GM18505 (cell line): ENCODE measurements around the gene SLC34A1.
"Not testable (repeated sequence)": the region's sequence is repeated elsewhere in the genome, so short reads cannot be mapped to it uniquely, and the experiment has no call there.

Experiments
- ATAC-seq: cut with Tn5 transposase; IDR thresholded peaks from one replicate; pipeline ENCODE4 v1.9.1; 2021; ENCODE audit not compliant: unreplicated experiment
- POLR2A ChIP-seq: IDR thresholded peaks from 4 replicates; pipeline ENCODE4 v1.6.1; 2011; ENCODE audit warnings: borderline replicate concordance; ENCODE audit not compliant: insufficient read depth, insufficient read length; ENCODE audit errors: extremely low read depth

The SLC34A1 gene

DNA sequence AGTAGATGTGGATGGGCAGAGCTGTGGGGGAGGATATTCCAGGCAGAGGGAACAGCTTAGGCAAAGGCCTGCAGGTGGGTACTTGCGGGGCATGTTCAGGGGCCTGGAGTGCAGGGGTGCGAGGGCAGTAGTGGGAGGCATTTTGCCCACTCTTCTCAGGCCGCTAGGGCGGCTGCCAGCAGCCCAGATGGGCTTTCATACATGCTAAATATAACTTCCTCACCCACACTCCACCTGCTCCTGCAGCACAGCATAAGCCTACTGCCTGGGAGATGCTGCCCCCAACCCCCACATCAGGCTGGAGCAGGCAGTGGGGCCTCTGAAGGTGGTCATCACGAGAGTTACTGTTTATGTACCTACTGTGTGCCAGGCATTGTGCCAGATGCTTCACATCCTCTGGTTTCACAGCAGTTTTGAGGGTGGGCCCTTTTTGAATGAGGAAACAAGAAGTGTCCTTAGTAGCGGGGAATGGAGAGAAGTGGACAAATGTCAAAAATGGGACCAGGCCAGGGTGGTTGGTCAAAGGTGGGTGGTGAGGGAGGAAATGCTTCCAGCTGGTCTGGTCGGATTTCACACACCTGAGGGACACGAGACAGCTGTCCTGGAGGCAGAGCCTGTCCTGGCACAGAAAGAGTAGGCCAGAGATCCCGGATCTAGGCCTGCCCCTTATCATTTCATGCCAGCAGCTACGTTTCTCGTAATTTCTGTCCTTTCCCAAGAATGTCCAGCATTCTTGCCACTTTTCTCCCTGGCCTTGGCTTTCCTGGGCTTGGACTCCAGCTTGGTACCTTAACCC is 14.4 kb upstream of the SLC34A1 start:
- peak; percentile 29 for TF ChIP-seq POLR2A
- no peak for ATAC-seq

DNA sequence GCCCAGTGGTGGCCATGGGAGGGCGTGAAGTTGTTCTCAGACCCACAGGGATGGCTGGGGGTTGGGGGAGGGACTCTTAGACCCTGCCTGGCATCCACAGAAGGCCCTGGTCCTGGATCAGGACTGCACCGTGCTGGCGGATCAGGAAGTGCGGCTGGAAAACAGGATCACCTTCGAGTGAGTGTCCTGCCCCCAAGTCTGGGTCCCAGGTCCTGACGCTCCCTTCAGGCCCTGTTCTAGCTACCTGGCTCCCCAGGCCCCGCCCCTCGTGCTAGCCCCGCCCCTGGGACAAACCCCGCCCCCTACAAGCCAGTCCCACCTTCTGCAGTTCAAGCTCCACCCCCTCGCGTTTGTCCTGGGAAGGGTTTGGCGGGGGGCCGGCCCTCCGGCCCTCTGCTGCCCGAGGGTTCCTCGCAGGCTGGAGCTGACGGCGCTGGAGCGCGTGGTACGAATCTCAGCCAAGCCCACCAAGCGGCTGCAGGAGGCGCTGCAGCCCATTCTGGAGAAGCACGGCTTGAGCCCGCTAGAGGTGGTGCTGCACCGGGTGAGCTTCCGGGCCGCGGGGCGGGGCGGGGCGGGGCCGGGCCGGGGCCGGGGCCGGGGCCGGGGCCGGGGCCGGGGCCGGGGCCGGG is 13.6 kb upstream of the SLC34A1 start:
- TF ChIP-seq POLR2A, result no peak
- no peak for ATAC-seq

DNA sequence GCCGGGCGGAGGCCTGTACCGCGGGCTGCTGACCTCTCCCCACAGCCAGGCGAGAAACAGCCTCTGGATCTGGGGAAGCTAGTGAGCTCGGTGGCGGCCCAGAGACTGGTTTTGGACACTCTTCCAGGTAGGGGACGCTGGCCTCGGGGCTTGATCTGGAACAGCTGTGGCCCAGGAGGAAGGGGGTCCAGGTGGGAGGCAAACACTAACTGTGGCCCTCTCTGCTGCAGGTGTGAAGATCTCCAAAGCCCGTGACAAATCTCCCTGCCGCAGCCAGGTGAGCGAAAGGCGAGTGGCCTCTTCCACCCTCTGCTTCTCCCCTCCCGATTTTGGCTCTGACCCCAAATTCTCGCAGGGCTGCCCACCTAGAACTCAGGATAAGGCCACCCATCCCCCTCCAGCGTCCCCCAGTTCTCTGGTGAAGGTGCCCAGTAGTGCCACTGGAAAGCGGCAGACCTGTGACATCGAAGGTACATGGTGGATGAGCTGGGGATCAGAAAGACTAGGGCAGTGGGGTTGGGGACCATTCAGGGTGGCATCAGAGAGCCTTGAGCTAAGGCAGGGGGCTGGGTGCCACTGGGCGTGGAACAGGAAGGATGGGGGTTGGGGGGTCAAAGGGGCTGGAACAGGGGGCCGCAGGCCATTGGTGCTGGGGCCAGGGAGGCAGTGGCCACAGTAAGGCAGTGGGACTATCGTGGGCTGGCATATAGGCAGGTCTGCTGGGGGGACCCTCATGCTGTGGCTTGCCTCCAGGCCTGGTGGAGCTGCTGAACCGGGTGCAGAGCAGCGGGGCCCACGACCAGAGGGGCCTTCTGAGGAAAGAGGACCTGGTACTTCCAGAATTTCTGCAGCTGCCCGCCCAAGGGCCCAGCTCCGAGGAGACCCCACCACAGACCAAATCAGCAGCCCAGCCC is 12.9 kb upstream of the SLC34A1 start:
- ATAC-seq, result no peak
- TF ChIP-seq POLR2A, result no peak

DNA sequence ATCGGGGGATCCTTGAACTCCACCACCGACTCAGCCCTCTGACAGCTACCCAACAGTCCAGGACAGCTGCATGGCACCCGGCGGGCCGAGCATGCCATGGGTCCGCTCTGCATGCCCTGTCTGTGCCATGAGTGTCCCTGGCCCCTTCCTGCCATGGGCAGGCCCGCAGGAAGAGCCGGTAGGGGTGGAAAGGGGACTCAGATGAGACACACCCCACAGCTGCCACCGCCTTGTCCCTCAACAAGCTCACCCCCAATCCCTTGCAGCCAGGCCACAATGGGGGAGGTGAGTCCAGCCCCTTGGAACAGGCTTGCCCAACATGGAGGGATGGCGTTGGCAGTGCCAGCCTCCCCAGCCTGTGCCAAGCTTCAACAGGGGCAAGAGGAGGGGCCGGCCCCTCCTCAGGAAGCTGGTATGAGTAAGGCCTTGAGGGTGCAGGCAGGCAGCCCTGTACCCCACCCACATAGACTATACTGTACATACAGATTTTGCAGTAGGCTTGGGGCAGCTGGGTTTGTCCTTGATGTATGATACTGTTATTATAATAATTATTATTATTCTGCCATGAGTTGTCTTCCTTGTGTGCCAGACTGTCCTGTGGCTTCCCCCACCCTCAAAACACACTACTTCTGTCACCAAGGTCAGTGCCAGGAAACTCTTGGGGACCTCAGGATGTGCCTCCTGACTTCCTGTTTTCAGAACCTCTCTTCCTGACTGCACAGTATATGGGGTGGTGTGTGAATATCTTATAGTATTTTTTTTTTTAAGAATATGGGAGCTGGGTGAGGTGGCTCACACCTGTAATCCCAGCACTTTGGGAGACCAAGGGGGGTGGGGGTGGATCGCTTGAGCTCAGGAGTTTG is 12.0 kb upstream of the SLC34A1 start:
- no peak for TF ChIP-seq POLR2A
- ATAC-seq, result no peak

DNA sequence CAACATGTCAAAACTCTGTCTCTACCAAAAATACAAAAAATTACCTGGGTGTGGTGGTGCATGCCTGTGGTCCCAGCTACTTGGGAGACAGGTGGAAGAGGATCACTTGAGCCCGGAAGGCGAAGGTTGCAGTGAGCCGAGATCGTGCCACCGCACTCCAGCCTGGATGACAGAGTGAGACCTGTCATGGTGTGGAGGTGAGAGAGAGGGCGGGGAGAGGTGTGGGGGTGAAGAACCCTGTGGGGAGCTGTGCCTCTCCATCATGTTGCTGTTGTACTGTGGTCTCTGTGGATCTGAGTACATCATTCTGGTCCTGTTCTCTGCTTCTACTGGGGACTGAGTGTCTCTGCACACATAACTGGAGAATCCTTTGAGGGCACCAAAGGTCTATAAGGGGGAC is 11.3 kb upstream of the SLC34A1 start:
- no peak for ATAC-seq
- no peak for TF ChIP-seq POLR2A

DNA sequence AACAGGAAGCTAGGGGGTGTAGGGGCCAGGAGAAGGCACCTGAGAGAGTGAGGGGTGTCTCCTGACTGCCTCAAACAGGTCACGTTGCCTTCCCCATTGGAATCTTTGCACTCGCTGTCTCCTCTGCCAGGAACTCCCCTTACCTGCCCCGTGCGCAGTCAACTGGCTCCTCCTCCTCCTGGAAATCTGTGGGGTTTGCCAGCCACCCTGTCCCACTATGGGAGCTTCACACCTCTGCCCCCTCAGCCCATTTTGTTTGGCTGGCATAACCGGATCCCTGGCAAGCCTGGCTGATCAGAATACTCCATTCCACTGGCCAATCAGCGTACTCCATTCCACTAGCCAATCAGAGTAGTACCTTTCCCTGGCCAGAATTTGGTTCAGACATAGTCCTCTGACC is 10.4 kb upstream of the SLC34A1 start:
- no peak for ATAC-seq
- TF ChIP-seq POLR2A, result no peak

DNA sequence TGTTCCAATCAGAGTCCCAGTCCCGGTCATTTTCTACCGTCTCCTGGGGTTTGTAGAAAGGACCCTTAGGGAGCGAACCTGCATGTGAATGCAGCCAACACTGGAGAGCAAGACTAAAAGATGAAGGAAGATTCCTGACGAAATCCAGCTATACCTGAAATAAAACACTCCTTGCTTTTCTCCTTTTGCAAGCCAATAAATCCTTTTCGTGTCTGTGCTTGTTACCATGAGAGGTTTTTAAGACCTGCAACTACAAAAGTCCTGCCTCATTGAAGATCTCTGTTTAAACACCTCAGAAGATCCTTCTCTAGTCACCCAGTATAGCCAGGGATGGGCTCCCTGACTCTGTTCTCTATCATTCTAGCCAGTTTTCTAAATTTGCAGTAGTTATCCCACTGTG is 10.0 kb upstream of the SLC34A1 start:
- TF ChIP-seq POLR2A, result no peak
- ATAC-seq, result no peak

DNA sequence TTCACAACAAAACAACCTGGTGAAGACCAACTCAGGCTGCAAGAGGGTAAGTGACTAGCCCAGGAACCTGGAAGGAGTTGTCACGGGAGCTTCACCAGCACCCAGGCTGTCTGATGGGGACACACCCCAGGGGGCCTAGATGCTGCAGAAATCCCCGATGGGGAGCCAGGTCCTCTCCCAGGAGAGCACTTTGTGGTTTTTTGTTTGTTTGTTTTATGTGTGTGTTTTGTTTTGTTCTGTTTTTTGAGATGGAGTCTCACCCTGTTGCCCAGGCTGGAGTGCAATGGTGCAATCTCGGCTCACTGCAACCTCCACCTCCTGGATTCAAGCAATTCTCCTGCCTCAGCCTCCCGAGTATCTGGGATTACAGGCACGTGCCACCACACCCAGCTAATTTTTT is 8.7 kb upstream of the SLC34A1 start:
- ATAC-seq, result not testable (repeated sequence)

DNA sequence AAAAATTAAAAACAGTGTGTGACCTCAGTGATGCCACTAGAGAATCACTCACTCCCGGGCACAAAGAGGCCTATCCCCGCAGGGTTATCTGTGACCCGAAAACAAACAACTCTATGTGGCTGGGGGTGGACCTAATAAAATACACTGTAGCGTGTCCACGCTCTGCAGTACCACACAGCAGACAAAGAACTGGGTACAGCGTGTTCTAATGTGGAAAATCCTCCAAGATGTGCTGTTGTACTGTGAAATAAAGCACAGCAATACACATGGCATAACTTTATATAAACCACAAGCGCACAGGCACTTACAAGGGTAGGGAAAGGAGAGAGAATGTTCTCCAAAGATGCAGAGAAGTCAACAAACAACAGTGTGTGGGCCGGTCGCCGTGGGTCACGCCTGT is 8.1 kb upstream of the SLC34A1 start:
- no peak for ATAC-seq
- TF ChIP-seq POLR2A, result no peak

DNA sequence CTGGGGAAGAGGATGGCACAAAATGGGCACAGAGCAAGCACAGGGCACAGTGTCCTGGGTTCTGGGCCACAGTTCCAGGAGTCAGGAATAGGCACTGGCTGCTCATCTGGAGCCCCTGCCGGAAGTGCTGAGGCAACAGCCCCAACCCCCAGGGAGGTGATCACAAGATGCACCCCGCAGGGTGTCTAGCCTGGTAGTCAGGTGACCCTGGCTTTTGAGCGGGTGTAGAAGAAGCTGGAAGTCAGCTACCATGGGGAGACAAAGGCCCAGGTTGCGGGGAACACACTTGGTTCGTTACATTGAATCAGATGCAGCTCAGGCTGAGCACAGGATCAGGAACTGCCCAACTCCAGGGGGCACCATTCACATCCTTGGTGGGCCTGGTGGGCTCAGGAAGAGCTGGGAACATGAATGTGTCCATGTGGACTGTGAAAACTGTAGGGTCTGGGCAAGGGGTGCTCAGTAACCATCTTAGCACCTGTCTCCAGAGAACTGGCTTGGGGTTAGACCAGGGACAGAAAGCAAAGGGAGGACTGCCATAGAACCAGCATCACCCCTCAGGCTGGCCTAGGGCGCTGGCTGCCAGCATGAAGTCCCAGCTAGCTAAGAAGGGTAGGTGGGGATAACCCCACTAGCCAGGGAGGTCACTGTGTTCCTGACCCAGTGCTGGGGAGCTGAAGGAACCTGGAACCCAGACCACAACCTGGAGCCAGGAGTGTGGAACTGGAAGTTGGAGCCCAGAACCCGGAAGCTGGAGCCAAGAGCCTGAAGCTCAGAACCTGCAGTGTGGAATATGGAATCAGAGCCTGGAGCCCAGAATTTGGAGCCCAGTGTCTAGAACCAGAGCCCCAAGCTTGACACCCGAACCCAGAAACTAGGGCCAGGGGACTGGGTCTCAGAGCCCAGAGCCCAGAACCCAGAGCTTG is 6.1 kb upstream of the SLC34A1 start:
- ATAC-seq, result no peak
- TF ChIP-seq POLR2A, result no peak

DNA sequence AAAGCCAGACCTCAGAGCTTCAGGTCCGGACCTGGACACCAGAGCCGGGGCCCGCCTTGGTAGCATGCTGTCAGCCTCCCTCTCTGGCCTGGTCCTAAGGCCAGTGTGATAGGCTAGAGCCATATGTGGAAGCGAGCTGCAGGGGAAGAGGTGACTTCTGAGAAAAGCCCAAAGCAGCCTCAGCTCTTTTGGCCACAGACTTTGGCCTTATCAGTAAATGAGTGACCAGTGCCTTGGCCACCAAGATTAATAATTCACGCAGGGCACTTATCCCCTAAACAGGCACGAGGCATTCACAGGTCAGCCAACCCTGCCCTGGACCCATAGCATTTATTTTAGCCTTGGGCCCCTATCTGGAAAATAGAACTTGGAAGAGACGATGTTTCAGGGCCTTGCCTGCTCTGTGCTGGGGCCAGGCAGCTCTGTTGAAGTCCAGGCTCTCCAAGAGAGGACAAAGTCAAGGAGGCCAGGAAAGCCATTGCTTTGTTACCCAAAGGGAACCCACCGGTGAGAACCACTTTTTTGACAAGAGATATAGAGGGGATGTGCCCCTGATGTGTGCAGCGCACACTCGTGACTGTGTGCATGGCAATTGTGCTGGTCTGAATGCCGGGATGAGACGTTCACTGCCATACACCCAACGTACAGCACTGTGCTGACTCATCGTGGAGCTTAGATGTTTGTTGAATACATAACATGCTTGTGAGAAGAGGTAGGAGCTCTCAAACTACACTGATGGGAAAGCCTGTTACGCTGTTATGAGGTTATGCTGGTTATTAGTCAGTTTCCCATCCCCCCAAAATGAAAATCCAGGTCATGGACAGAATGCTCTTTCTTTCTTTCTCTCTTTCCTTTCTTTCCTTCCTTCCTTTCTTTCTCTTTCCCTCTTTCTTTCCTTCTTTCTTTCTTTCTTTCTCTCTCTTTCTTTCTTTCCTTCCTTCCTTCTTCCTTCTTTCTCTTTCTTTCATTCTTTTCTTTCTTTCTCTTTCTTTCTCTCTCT is 5.0 kb upstream of the SLC34A1 start:
- no peak for ATAC-seq
- no peak for TF ChIP-seq POLR2A
